Ammon's horn (tissue), 1 donor: ENCODE measurements around the gene UBE2O.

Source experiments
- DNase-seq: peaks from one replicate; pipeline ENCODE4 v3.0.0-alpha.2; 2016; ENCODE audit warnings: low spot score

Gene UBE2O

GRCh38 chr17:76467366-76467765, 14.4 kb upstream of the UBE2O start, which contains the start of gene AANAT:
AANAT (plus strand) TSS chr17:76467603; CDS start chr17:76468747, 1,144 bp downstream.
- no peak for DNase-seq

DNA sequence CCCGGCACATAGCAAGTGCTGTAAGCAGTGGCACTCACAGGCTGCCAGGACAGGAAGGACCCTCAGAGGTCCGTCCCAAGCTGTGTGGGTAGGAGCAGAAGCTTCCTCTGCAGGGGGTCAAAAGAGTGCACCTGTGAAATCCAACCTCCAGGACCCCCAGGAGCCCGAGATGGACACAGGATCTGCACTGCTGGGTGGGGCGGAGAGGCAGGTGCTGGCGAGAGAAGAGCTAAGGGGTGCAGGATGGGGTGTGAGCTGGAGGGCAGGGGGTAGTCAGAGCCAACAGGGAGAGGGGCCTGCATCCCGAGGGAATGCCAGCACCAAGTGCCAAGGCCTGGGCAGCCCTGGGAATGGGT, 13.8 kb upstream of the UBE2O start:
- no peak for DNase-seq

DNA sequence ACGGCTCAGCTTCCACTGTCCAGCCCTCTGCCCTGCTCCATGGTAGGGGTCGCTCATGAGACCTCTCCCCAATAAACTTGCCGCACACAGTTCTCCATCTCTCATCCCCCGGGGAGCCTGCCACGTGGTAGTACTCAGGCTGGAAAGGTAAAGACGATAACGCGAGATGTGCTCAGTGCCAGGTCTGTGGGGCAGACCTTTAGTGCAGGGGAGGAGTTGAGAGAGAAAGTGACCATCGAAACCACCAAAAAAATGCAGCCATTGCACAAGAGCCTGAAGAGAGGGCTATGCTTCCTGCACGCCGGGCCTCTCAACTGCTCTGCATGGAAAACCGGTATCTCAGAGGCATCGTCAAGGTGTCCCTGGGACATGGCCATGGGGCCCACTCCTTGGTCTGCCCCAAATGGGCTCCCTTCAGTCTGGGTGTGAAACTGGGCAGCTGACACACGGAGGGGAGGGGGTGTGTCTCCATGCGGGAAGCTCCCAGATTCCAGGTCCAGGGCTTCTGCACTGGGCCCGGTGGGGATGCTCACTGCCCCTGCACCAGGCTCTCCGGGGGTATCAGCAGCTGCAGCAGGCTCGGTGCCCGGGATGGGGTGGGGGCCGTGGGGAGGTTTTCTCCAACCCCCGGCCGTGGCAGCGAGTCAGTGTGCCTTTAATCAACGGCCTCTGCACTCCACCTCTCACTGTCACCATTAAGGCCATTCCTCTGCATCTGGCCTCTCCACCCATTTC, 9.8 kb upstream of the UBE2O start:
- no peak for DNase-seq

DNA sequence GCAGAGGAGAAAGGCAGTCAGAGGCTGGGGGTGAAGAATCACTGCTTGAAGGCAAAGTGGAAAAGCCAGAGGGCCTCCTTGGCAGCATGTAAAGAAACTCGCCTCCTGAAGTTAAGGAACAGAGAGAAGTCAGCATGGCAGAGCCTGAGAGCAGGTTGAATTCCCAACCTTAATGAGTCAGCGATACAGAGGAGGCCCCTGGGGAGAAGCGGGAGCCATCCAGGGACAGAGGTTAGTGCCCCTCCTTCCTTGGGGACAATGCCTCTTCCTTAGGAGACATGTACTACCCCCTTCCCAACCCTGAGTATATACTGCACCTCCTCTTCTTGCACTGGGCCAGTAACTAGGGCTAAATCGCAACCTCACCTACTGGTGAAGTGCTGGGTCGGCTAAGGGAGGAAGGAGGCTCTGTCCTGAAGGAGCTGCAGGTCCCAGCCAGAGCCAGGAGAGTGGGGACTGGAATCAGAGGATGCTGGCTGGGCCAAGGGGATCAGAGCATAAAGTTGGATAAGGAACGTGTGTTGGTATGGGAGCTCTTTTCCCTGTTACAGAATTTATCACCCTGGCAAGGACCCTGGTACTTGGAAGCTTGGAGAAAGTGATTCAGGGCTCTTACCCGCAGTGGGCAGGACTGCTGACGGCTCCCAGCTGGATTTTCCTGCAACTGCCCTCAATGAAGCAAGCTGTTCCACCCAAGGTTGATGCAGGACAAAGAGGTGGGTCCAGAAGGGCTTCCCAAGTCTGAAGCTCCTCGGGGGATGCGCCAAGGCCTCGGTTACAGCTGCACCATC, 9.0 kb upstream of the UBE2O start:
- DNase-seq, result no peak

DNA sequence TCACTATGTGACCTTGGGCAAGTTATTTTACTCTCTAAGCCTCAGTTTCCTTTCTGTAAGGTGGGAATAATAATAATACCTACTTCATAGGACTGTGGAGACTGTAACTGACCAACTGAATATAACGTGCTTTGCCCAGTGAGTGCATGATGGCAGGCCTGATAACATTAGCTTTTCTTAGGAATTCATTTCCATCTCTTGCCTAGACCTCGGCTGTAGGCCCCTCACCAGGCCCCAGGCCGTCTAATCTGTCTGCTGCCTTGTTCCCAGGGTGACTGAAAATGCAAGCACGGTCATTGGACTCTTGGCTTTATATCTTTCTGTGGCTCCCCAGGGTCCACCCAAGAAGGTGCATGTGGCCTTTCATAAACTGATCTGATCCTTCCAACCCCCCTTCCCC, 6.7 kb upstream of the UBE2O start:
- DNase-seq, result no peak

DNA sequence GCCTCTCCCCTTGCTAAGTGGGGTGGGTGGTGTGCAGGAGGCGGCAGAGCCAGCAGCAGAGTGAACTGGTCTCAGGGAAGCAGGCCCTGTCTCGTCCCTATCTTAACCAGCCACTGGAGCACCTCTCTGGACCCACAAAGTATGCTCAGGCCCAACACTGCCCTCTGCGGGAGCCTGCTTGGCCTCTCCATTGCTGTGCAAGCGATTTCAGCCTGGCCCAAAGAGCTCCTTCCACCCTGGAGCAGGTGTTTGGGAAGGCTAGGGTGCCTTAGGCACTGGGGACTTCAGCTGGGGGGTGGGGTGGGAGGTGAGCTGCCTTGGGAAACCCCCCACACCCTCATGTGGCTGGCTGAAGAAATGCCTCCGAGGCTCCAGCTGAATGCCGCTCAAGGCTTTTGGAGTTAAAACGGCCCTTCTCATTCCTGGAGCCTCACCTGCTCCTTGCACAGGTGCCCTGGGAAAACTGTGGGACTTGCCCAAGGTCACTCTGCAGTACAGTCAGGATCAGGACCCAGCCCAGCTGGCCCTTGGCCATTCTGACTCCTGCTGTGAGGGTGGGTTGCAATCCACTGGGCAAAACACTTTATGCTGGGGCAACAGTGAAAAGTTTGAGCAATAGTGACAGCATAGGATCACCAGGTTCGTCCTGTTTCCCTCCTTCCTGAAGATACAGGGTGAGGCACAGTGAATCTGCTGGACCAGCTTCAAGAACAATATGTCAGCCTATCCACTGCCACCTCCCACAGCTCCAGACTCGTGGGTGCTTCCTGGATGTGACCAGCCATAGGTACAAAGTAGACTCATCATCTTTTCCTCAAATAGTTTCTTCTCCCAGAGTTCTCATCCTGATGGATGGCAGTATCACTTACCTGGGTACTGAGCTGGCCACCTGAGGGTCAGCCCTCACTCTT, 5.9 kb upstream of the UBE2O start:
- no peak for DNase-seq

DNA sequence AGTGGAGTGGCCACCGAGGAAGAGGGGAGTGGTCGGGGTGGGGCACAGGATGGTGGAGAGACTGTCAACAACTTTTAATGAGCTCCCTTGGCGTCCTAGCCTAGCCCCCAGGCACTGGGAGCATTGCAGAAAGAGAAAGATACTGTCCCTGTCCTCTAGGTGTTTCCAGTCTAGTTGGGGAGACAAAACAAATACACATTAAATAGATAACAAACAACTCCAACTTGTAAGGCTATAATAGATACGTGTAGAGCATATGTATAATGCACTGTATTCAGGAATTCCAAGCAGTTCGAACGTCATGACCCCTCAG, 435 bp upstream of the UBE2O start:
- no peak for DNase-seq

DNA sequence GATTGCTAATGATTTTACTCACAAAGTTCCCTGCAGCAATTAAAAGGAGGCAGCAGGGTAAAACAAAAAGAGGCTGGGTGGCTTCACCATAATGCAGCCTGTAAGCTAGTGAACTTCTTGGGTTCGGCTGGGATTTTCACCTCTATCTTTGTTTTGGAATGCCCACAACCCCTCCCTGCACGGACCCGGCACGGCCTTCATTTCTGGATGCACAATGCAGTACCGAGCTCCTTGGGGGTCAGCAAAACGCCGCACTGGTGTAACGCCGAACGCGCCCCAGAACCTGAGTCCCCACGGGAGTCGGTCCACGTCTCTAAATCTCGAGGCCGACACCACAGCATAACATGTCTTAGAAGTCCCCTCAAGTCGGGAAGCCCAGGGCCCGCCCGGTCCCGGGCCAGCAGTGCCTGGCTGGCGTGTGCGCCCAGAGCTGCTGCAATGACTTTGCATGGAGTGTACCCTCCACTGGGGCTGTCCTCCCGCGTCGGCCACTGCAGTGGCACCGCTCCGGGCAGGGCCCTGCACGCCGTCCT, 759 bp downstream of the UBE2O start:
- DNase-seq, result no peak

GRCh38 chr17:76451506-76451905, 1.4 kb downstream of the UBE2O start:
- no peak for DNase-seq

DNA sequence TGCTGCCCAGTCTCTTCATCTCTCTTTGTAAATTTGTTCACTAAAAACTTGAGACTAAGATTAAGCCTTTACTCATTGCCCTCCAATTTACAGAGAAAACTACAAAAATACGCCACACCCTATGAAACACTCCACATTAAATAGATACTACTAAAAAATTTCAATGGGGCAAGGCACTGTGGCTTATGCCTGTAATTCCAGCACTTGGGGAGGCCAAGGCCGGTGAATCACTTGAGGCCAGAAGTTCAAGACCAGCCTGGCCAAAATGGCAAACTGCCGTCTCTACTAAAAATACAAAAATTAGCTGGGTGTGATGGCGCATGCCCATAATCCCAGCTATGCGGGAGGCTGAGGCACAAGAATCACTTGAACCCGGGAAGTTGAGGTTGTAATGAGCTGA, 3.8 kb downstream of the UBE2O start:
- DNase-seq, result no peak

GRCh38 chr17:76447931-76448652, 4.9 kb downstream of the UBE2O start:
- no peak for DNase-seq

- no peak for DNase-seq
These were observed 6.3 kb downstream of the UBE2O start for GRCh38 chr17:76446449-76447231.

DNA sequence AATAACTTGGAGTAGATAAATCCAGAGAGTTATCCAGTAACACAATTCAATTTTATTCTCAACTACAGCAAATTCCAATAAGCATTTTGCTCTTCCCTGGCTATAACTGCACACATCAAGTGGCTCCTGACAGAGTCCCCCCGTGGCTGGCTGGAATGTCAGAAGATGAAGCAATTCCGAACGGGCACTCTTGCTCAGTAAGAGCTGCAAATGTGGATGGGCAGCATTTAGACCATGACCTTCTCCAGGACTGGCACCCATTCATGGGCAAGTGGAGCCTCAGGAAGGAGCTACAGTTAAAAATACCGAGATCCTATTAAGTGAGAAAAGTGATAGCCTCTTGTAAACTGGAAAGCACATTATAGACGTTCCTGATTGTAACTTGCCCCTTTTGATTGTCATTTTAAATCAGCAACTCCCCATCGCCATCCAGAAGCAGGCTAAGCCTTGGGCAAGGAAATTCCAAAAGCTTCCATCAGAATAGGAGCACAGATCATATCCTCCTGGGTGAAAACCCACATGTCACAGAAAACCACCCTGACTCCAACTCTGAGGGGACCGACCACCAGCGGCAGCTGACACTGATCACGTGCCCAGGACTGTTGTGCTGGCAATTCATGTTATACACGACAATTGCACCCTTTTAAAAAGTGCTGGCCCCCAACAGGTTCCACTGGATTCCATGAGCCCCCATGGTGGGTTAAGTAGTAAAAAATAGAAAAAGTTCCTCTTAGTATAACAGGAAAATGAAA, 7.1 kb downstream of the UBE2O start:
- DNase-seq, result no peak

GRCh38 chr17:76444518-76445311, 8.2 kb downstream of the UBE2O start:
- DNase-seq, result no peak

DNA sequence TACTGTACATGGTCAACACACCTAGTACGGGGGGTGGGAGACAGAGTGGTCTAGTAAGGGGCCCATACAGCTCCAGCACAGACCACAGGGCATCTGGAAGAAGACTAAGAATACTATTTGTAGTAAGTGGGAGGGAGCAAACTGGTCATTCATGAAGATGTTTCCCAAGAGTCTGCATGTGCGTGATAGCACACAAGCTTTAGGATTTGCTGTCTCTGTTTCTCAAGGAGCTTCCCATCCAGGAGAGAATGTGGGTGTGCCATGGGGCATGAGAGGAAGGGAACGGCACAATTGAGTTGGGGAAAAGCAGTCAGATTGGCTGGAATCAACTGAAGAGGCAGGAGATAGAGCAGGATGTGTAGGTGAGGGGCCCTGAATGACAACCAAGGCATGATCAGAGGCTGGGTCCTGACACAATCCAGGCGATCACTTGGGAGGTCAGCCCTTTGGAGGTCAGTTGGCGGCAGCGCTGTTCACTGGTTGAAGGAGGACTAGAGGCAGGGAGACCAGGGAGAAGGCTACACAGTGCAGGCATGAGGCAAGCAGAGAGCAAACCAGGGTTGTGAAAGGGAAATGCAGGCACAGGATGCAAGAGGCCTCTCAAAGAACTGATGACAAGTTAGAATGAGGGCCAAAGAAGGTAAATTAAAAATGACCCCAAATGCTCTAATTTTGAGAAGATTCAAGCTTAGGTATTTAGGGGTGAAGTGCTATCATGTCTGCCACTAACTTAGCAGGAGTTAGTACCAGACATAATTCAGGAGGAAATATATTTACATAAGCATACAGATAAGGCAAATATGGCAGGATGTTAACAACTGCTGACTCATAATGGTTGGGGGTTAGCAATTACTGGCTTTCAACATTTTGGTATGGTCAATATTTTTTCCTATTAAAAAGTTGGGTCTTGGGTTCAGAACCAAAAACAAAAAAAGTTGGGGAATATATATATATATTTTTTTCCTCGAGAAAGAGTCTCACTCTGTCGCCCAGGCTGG, 10.3 kb downstream of the UBE2O start:
- no peak for DNase-seq

- DNase-seq, result no peak
These were observed 11.1 kb downstream of the UBE2O start for GRCh38 chr17:76441686-76442340.

DNA sequence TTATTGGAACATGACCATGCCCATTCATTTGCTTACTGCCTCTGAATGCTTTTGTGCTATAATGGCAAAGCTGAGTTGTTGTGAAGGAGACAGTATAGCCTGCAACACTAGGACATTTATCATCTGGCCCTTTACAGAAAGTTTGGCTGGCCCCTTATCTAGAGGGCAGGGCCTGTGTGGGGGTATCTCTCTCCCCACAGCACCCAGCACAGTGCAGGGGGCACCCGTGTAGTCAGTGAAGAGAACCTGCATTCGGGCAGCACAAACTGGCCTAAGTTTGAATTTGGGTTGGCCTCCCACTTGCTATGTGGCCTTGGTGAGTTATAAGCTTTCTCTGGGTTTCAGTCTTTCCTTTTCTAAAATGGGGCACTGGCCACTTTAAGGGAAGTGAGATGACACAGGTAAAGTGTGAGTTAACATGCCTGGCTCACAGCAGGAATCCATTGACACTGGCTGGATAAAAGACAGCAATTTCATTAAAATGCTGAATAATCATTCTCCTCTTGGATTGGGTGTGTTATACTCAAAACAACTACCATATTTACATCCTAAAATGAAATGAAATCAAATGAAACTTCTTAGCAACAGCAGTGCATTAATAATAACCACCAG, 12.1 kb downstream of the UBE2O start:
- no peak for DNase-seq
